ENCODE results near the gene CAMK1D. TPM values are rescaled to one million over a fixed set of nuclear protein-coding genes. Genes with fewer than 3 reads are reported as not detected.

The CAMK1D gene
- total and polyA plus RNA-seq, 2 of the 4 experiments (the other 2 are of a cell fraction) = 5.0 to 5.3 TPM

DNA sequence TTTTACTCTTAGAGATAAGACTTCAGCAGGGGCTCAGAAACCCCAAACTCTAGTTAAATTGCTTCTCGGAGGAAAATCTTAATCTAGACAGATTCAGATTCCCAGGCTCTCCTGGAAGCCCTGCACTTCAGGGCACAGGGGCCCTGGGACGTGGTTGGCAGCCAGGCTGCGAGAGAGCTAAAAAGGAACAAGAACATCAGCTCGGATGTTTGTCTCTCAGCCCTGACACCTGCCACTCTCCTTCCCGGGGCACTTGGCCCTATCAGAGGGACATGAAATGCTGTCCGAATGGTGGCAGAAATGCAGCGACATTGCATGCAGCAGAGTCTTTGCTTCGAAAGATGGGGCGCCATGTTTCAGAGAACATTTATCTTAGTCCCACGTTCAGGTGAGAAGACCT, 485.4 kb downstream of the CAMK1D start:
- in situ Hi-C loops (cut with MboI; ENCODE audit: low sequenced_read_pairs) (no loop called here), dilution Hi-C loops (cut with HindIII; ENCODE audit: low sequenced_read_pairs, unreplicated experiment) (no loop called here)

More for the DNA sequence above, 485.4 kb downstream of the CAMK1D start:
- Histone ChIP-seq H3K56ac (ENCODE audit: extremely low read depth, insufficient read depth, low read length) (no peak overlapping the region), H3K27me3 (ENCODE audit: control insufficient read depth, insufficient read depth, low read length) (peaks cover 6% of the 10 kb centered on the region; the same call in 1 of the 2 replicates), H3K18ac (ENCODE audit: low read depth, low read length) (no peak overlapping the region), H3K27ac (ENCODE audit: insufficient read depth, low read length) (no peak overlapping the region), H2AK9ac (replicated peaks; ENCODE audit: low read depth, low read length, poor library complexity) (no peak overlapping the region), H3K9ac (ENCODE audit: low read depth, low read length) (no peak overlapping the region), H4K8ac (ENCODE audit: low read depth in 2 of 2, low read length in 2 of 2) (no peak overlapping the region), H2BK15ac (ENCODE audit: low read depth, low read length) (no peak overlapping the region), H2BK5ac (ENCODE audit: low read depth, low read length, poor library complexity, severe bottlenecking) (no peak overlapping the region), H3K79me1 (ENCODE audit: low read depth in 1 of 2, low read length in 2 of 2) (no peaks in the 10 kb centered on the region), H3K23ac (ENCODE audit: low read depth, low read length) (no peak overlapping the region), H4K20me1 (ENCODE audit: insufficient read depth, low read length) (no peaks in the 10 kb centered on the region), H3K4me2 (ENCODE audit: low read depth, low read length) (no peak overlapping the region), H2AFZ (replicated peaks; ENCODE audit: low read length, poor library complexity) (no peak overlapping the region), H4K5ac (ENCODE audit: low read depth, low read length) (no peak overlapping the region), H3K4me3 (ENCODE audit: insufficient read depth, low read depth, low read length) (no peak overlapping the region), H3K4me1 (ENCODE audit: control insufficient read depth, insufficient read depth, low read length) (peaks cover 9% of the 10 kb centered on the region; the same call in 1 of the 2 replicates), H3K9me3 (ENCODE audit: control insufficient read depth, insufficient read depth, low read length) (no peaks in the 10 kb centered on the region), H4K91ac (ENCODE audit: insufficient read depth, low read depth, low read length) (no peak overlapping the region), H3K4ac (ENCODE audit: low read depth, low read length) (no peak overlapping the region), H3K9me1 (ENCODE audit: insufficient read depth, low read length) (no peaks in the 10 kb centered on the region), H2BK20ac (ENCODE audit: low read depth, low read length) (no peak overlapping the region), H3K36me3 (ENCODE audit: control insufficient read depth, insufficient read depth, low read length) (no peaks in the 10 kb centered on the region), H3K14ac (replicated peaks; ENCODE audit: low read depth, low read length) (no peak overlapping the region), H2AK5ac (ENCODE audit: low read depth, low read length) (no peak overlapping the region), H2BK120ac (ENCODE audit: low read depth, low read length) (no peak overlapping the region)
- POLR2A ChIA-PET (ENCODE audit: unreplicated experiment) = no interaction called here
- WGBS, 2 experiments (ENCODE audit: extremely low coverage in 2 of 2, insufficient read length in 1 of 2) = 78% methylated on average over 8 of the region's 10 CpGs; no CpG with 5 or more reads in 1 of the 2 experiments
- intact Hi-C loops (cut with micrococcal nuclease) = no loop called here
- CTCF ChIA-PET = no interaction called here
- no peak for TF ChIP-seq CHD1 (IDR thresholded peaks at IDR 0.05; ENCODE audit: low read depth, low read length)
- TF ChIP-seq, protein P1, sequence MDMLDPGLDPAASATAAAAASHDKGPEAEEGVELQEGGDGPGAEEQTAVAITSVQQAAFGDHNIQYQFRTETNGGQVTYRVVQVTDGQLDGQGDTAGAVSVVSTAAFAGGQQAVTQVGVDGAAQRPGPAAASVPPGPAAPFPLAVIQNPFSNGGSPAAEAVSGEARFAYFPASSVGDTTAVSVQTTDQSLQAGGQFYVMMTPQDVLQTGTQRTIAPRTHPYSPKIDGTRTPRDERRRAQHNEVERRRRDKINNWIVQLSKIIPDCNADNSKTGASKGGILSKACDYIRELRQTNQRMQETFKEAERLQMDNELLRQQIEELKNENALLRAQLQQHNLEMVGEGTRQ (IDR thresholded peaks at IDR 0.05; ENCODE audit: low read depth, low read length) = no peak
- TF ChIP-seq FOS (IDR thresholded peaks at IDR 0.05; ENCODE audit: low read depth, low read length) = no peak
- no peak for TF ChIP-seq NFE2L2 (IDR thresholded peaks at IDR 0.05; ENCODE audit: low read depth, low read length)
- TF ChIP-seq MAZ (IDR thresholded peaks at IDR 0.05; ENCODE audit: borderline replicate concordance, low read depth, low read length) = no peak
- no peak for TF ChIP-seq BHLHE40 (IDR thresholded peaks at IDR 0.05; ENCODE audit: low read depth, low read length)
- TF ChIP-seq RAD21 (IDR thresholded peaks at IDR 0.05; ENCODE audit: low read length) = no peak
- TF ChIP-seq RFX5 (IDR thresholded peaks at IDR 0.05; ENCODE audit: low read depth, low read length) = no peak
- TF ChIP-seq RCOR1 (IDR thresholded peaks at IDR 0.05; ENCODE audit: insufficient replicate concordance, low read length) = no peak
- no peak for TF ChIP-seq SMC3 (IDR thresholded peaks at IDR 0.05; ENCODE audit: low read depth, low read length)
- TF ChIP-seq CEBPB (IDR thresholded peaks at IDR 0.05; ENCODE audit: low read depth, low read length) = no peak
- no peak for TF ChIP-seq MXI1 (IDR thresholded peaks at IDR 0.05; ENCODE audit: borderline replicate concordance, low read depth, low read length)
- no peak for TF ChIP-seq CTCF (conservative IDR thresholded peaks at IDR 0.05; ENCODE audit: low read depth, low read length)
- no peak for TF ChIP-seq POLR2A (IDR thresholded peaks at IDR 0.05; ENCODE audit: low read depth, low read length)
- no peak for TF ChIP-seq ELK1 (IDR thresholded peaks at IDR 0.05; ENCODE audit: borderline replicate concordance, low read depth, low read length)
- TF ChIP-seq MAFK (IDR thresholded peaks at IDR 0.05; ENCODE audit: low read depth, low read length) = no peak
- ATAC-seq (ENCODE audit: low read depth) = no peak
- BruUV-seq (replicated peaks) = TSS peak; percentile 21
- no peak for DNase-seq

All from IMR-90 (cell line).